ENCODE results near the gene CRYZ. TPM values are rescaled to one million over a fixed set of nuclear protein-coding genes. Genes with fewer than 3 reads are reported as not detected.

CRYZ gene
- total and polyA plus RNA-seq, 10 of the 15 experiments (the other 5 are each of a cell fraction or from before 2014, with no cell fraction given): 53.4 to 194 (median 79.8) TPM

GRCh38 chr1:74690364-74690696, 42.5 kb downstream of the CRYZ start (continued):
- TF ChIP-seq, protein P1, sequence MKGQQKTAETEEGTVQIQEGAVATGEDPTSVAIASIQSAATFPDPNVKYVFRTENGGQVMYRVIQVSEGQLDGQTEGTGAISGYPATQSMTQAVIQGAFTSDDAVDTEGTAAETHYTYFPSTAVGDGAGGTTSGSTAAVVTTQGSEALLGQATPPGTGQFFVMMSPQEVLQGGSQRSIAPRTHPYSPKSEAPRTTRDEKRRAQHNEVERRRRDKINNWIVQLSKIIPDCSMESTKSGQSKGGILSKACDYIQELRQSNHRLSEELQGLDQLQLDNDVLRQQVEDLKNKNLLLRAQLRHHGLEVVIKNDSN (IDR thresholded peaks at IDR 0.05; ENCODE audit: borderline replicate concordance, extremely low read length, insufficient read depth, low read depth, low read length): no peak
- TF ChIP-seq BRCA1 (IDR thresholded peaks at IDR 0.05; ENCODE audit: low read depth, low read length): no peak
- TF ChIP-seq IRF3 (IDR thresholded peaks at IDR 0.05): no peak

DNA sequence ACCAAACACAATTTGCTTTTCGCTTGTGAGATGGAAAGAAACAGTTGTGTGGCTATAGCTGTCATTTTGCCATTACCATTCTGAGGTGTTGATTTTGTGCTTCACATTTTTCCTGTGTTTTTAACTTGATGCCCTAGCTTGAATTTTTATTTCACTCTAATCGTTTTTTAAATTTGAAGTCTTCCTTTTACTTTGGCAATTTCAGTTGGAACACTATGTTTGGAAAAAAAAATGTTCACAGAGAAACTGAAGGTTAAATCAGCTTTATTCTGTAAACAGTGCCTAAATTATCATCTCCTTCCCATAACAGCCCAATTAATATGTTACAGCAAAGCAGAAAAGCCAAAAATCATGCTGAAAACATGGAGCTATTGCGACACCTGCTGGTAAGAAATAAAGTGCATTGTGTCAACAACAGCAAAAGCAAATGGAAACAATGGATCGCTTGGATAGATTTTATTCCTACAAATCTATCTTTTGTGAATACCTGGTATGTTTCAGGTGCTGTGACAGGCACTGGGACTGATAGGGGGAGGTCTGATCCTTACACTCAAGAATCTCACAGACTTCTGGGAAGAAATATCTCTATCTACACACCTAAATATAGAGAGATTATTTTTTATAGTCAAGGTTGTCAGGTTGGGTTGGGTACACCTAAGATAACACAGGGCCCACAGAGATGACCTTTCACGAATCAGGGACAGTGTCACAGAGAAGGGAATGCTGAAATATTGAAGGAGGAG, 43.1 kb downstream of the CRYZ start:
- no peaks in the 10 kb centered on the region for H3K27me3 ChIP-seq (replicated peaks in 1 of 2; ENCODE audit: control insufficient read depth in 2 of 2, insufficient read depth in 2 of 2, low read length in 1 of 2)
- POLR2A ChIA-PET: no interaction called here
- FAIRE-seq (peak; percentile 54), ATAC-seq (peak; percentile 78), DNase-seq (ENCODE audit: low read depth, low spot score) (no peak)
- in situ Hi-C loops (cut with MboI): loop anchor here (10.0 kb wide), 1 partner anchor 845 kb away; no protein-coding TSS in a partner anchor
- no peaks in the 10 kb centered on the region for H3K79me2 ChIP-seq (ENCODE audit: control insufficient read depth, insufficient read depth, low read length)
- H3K36me3 ChIP-seq (ENCODE audit: control insufficient read depth in 2 of 2, insufficient read depth in 2 of 2, low read length in 1 of 2): no peaks in the 10 kb centered on the region
- CTCF ChIA-PET: interaction anchor here (0.6 to 5.1 kb wide), 57 partner anchors 9 to 850 kb away, joined by 3 to 92 read pairs (median 4); partner anchors contain the start of genes CRYZ, ERICH3, LRRC53 and TYW3
- peak overlapping the region; percentile 54 for H2AFZ ChIP-seq (ENCODE audit: control insufficient read depth, low read depth, low read length)
- peak overlapping the region; percentile 41; the same call in 1 of the 2 replicates for H3K4me2 ChIP-seq (ENCODE audit: control insufficient read depth, insufficient read depth)
- TF ChIP-seq JUNB (IDR thresholded peaks at IDR 0.05): no peak
- TF ChIP-seq NR2C2 (IDR thresholded peaks at IDR 0.05; ENCODE audit: borderline replicate concordance, control insufficient read depth, insufficient read length, low read depth): no peak
- TF ChIP-seq RAD21 (IDR thresholded peaks at IDR 0.05; ENCODE audit: insufficient read depth, low read depth, low read length): peak; percentile 96
- TF ChIP-seq SMC3 (IDR thresholded peaks at IDR 0.05; ENCODE audit: borderline replicate concordance, low read length): peak; percentile 80
- no peak for TF ChIP-seq NFXL1 (IDR thresholded peaks at IDR 0.05; ENCODE audit: borderline replicate concordance)
- peak; percentile 63 to 83 (median 78) for TF ChIP-seq CTCF (IDR thresholded peaks at IDR 0.05 in 2 of 3, conservative IDR thresholded peaks at IDR 0.05 in 1 of 3; ENCODE audit: control insufficient read depth in 2 of 3, extremely low read depth in 1 of 3, insufficient read depth in 1 of 3, low read depth in 3 of 3, low read length in 3 of 3)
- TF ChIP-seq EZH2 (IDR thresholded peaks at IDR 0.05; ENCODE audit: borderline replicate concordance, control insufficient read depth, low read depth, low read length): no peak
- H3K4me3 ChIP-seq: no peak overlapping the region
- intact Hi-C loops (cut with micrococcal nuclease; ENCODE audit: unreplicated experiment): loop anchor here (2.0 to 10.0 kb wide), 6 partner anchors 43 to 849 kb away; partner anchors contain the start of genes CRYZ, FPGT, LRRIQ3 and TYW3
- H3K9me3 ChIP-seq (replicated peaks; ENCODE audit: control insufficient read depth, insufficient read depth, low read length): no peaks in the 10 kb centered on the region
- H3K9ac ChIP-seq (ENCODE audit: control insufficient read depth, insufficient read depth, low read length): no peak overlapping the region
- H3K4me1 ChIP-seq (ENCODE audit: control insufficient read depth, insufficient read depth, low read length): no peaks in the 10 kb centered on the region; the same call in 1 of the 2 replicates
- RAD21 ChIA-PET (ENCODE audit: unreplicated experiment): interaction anchor here (0.7 to 5.3 kb wide), 23 partner anchors 9 to 850 kb away, joined by 3 to 47 read pairs (median 4); partner anchors contain the start of genes CRYZ and TYW3
- no peak overlapping the region for H3K27ac ChIP-seq (ENCODE audit: control insufficient read depth, insufficient read depth)
- 19% methylated on average over 5 of the region's 5 CpGs for WGBS (ENCODE audit: insufficient coverage, insufficient replicate concordance, low lambda C conversion rate, missing lambda C conversion rate)
- SMC1A ChIA-PET (ENCODE audit: uncharacterized antibody, unreplicated experiment): interaction anchor here (0.6 to 5.7 kb wide), 42 partner anchors 9 to 691 kb away, joined by 3 to 58 read pairs (median 4); partner anchors contain the start of genes CRYZ, ERICH3 and TYW3
- H4K20me1 ChIP-seq (ENCODE audit: control insufficient read depth, insufficient read depth): no peaks in the 10 kb centered on the region
- BruUV-seq (replicated peaks): no TSS peak

Measured in GM12878 (cell line).